Neural crest cell (in vitro differentiated cells): ENCODE results near the gene OSM. TPM values are rescaled to one million over a fixed set of nuclear protein-coding genes. Genes with fewer than 3 reads are reported as not detected.

Experiments used
- DNase-seq: peaks from one replicate; pipeline ENCODE4 v3.0.0; 2021; ENCODE audit warnings: low read depth, mixed read lengths, low spot score
- H3K27ac Mint-ChIP-seq: one replicate; pipeline ENCODE4 v1.8.0; 2021; ENCODE audit warnings: mild to moderate bottlenecking, mixed read lengths; ENCODE audit not compliant: unreplicated experiment
- H3K27me3 Mint-ChIP-seq: 2 replicates; pipeline ENCODE4 v1.8.0; 2021; ENCODE audit warnings: low read depth, mild to moderate bottlenecking, mixed read lengths
- H3K36me3 Mint-ChIP-seq: 2 replicates; pipeline ENCODE4 v1.8.0; 2021; ENCODE audit warnings: low read depth, mild to moderate bottlenecking, mixed read lengths
- H3K4me1 Mint-ChIP-seq: 2 replicates; pipeline ENCODE4 v1.8.0; 2021; ENCODE audit warnings: mixed read lengths
- H3K4me3 Mint-ChIP-seq: one replicate; pipeline ENCODE4 v1.8.0; 2021; ENCODE audit warnings: mild to moderate bottlenecking, mixed read lengths
- H3K9me3 Mint-ChIP-seq: 2 replicates; pipeline ENCODE4 v1.8.0; 2021; ENCODE audit warnings: mixed read lengths
- CTCF ChIP-seq: fragments of 200-600 bp; sonication (generic); conservative IDR thresholded peaks from 2 replicates; pipeline ENCODE4 v1.5.0; 2021; ENCODE audit warnings: antibody characterized with exemption, mild to moderate bottlenecking
- total RNA-seq: library from RNA; stranded (reverse); gene quantifications from 2 replicates; pipeline ENCODE4 v1.2.1, GENCODE V29; 2021

OSM gene
- total RNA-seq, 1 donor from 2014 or later: not detected

GRCh38 chr22:30310881-30311771, 44.5 kb upstream of the OSM start:
- H3K27me3 Mint-ChIP-seq: no peaks in the 10 kb centered on the region
- peaks cover 16% of the 10 kb centered on the region for H3K4me1 Mint-ChIP-seq
- no peak for DNase-seq
- H3K4me3 Mint-ChIP-seq: no peak overlapping the region
- H3K9me3 Mint-ChIP-seq: no peaks in the 10 kb centered on the region
- peak overlapping the region; percentile 32 for H3K27ac Mint-ChIP-seq
- no peak for TF ChIP-seq CTCF
- no peaks in the 10 kb centered on the region for H3K36me3 Mint-ChIP-seq

- peak overlapping the region; percentile 46 for H3K27ac Mint-ChIP-seq
- no peak for TF ChIP-seq CTCF
- peaks cover 23% of the 10 kb centered on the region for H3K4me1 Mint-ChIP-seq
- H3K9me3 Mint-ChIP-seq: no peaks in the 10 kb centered on the region
- no peaks in the 10 kb centered on the region for H3K36me3 Mint-ChIP-seq
- H3K27me3 Mint-ChIP-seq: no peaks in the 10 kb centered on the region
- no peak for DNase-seq
- H3K4me3 Mint-ChIP-seq: no peak overlapping the region
Measured at GRCh38 chr22:30309951-30310741, 43.5 kb upstream of the OSM start.

- peaks cover 23% of the 10 kb centered on the region for H3K4me1 Mint-ChIP-seq
- no peak for TF ChIP-seq CTCF
- H3K36me3 Mint-ChIP-seq: no peaks in the 10 kb centered on the region
- no peak for DNase-seq
- no peak overlapping the region for H3K27ac Mint-ChIP-seq
- no peak overlapping the region for H3K4me3 Mint-ChIP-seq
- no peaks in the 10 kb centered on the region for H3K27me3 Mint-ChIP-seq
- H3K9me3 Mint-ChIP-seq: no peaks in the 10 kb centered on the region
Measured at GRCh38 chr22:30308518-30309230, 42.0 kb upstream of the OSM start.

GRCh38 chr22:30308093-30308492, 41.4 kb upstream of the OSM start:
- no peak for TF ChIP-seq CTCF
- Mint-ChIP-seq H3K4me3 (no peak overlapping the region), H3K4me1 (peaks cover 23% of the 10 kb centered on the region), H3K27me3 (no peaks in the 10 kb centered on the region), H3K9me3 (no peaks in the 10 kb centered on the region), H3K36me3 (no peaks in the 10 kb centered on the region), H3K27ac (no peak overlapping the region)
- no peak for DNase-seq

GRCh38 chr22:30307041-30307574, 40.5 kb upstream of the OSM start:
- Mint-ChIP-seq H3K4me3 (no peak overlapping the region), H3K36me3 (no peaks in the 10 kb centered on the region), H3K27me3 (no peaks in the 10 kb centered on the region), H3K9me3 (no peaks in the 10 kb centered on the region), H3K27ac (no peak overlapping the region), H3K4me1 (peaks cover 15% of the 10 kb centered on the region)
- no peak for DNase-seq
- no peak for TF ChIP-seq CTCF
